ENCODE results near the gene WNT9A. TPM values are rescaled to one million over a fixed set of nuclear protein-coding genes. Genes with fewer than 3 reads are reported as not detected.
"Not testable (repeated sequence)": the region's sequence is repeated elsewhere in the genome, so short reads cannot be mapped to it uniquely, and the experiment has no call there.

The WNT9A gene
- total and polyA plus RNA-seq, 2 of the 4 experiments (the other 2 are of a cell fraction): 0.18 to 0.36 TPM

DNA sequence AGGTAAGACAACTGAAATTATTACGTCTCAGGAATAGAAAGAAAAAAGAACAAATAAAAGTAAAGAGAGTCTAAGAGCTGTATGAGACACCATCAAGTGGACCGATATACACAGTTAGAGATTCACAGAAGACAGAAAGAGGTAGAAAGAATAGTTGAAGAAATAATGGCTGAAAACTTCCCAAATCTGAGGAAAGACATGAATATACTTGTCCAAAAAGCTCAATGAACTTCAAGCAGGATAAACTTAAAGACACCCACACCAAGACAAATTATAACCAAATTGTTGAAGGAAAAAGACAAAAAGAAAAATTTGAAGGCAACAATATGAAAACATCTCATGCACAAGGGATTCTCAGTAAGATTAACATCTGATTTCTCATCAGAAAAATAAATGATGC, 39.4 kb upstream of the WNT9A start:
- H3K56ac ChIP-seq (ENCODE audit: extremely low read depth, insufficient read depth, low read length): no peak overlapping the region
- H3K79me1 ChIP-seq (ENCODE audit: low read depth in 1 of 2, low read length in 2 of 2): no peaks in the 10 kb centered on the region
- peaks cover 2% of the 10 kb centered on the region; the same call in 1 of the 2 replicates for H3K27me3 ChIP-seq (ENCODE audit: control insufficient read depth, insufficient read depth, low read length)
- no peak overlapping the region for H2BK5ac ChIP-seq (ENCODE audit: low read depth, low read length, poor library complexity, severe bottlenecking)
- H3K9ac ChIP-seq (ENCODE audit: low read depth, low read length): no peak overlapping the region
- no peaks in the 10 kb centered on the region for H3K9me3 ChIP-seq (ENCODE audit: control insufficient read depth, insufficient read depth, low read length)
- H3K23ac ChIP-seq (ENCODE audit: low read depth, low read length): no peak overlapping the region
- no peak overlapping the region for H3K4me2 ChIP-seq (ENCODE audit: low read depth, low read length)
- no peak overlapping the region for H2AFZ ChIP-seq (replicated peaks; ENCODE audit: low read length, poor library complexity)
- H3K36me3 ChIP-seq (ENCODE audit: control insufficient read depth, insufficient read depth, low read length): no peaks in the 10 kb centered on the region
- no peaks in the 10 kb centered on the region for H3K9me1 ChIP-seq (ENCODE audit: insufficient read depth, low read length)
- ChIA-PET CTCF (no interaction called here), POLR2A (ENCODE audit: unreplicated experiment) (no interaction called here)
- TF ChIP-seq RAD21 (IDR thresholded peaks at IDR 0.05; ENCODE audit: low read length): no peak
- TF ChIP-seq, protein P1, sequence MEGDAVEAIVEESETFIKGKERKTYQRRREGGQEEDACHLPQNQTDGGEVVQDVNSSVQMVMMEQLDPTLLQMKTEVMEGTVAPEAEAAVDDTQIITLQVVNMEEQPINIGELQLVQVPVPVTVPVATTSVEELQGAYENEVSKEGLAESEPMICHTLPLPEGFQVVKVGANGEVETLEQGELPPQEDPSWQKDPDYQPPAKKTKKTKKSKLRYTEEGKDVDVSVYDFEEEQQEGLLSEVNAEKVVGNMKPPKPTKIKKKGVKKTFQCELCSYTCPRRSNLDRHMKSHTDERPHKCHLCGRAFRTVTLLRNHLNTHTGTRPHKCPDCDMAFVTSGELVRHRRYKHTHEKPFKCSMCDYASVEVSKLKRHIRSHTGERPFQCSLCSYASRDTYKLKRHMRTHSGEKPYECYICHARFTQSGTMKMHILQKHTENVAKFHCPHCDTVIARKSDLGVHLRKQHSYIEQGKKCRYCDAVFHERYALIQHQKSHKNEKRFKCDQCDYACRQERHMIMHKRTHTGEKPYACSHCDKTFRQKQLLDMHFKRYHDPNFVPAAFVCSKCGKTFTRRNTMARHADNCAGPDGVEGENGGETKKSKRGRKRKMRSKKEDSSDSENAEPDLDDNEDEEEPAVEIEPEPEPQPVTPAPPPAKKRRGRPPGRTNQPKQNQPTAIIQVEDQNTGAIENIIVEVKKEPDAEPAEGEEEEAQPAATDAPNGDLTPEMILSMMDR (conservative IDR thresholded peaks at IDR 0.05; ENCODE audit: low read depth, low read length): no peak
- no peak for TF ChIP-seq BHLHE40 (IDR thresholded peaks at IDR 0.05; ENCODE audit: low read depth, low read length)
- TF ChIP-seq SMC3 (IDR thresholded peaks at IDR 0.05; ENCODE audit: low read depth, low read length): no peak
- no peak for TF ChIP-seq MXI1 (IDR thresholded peaks at IDR 0.05; ENCODE audit: borderline replicate concordance, low read depth, low read length)
- H4K8ac ChIP-seq (ENCODE audit: low read depth in 2 of 2, low read length in 2 of 2): no peak overlapping the region
- no peak overlapping the region for H2BK120ac ChIP-seq (ENCODE audit: low read depth, low read length)
- WGBS, 2 experiments (ENCODE audit: extremely low coverage in 2 of 2, insufficient read length in 1 of 2): no CpG with 5 or more reads among the region's 2 CpGs
- no peak overlapping the region for H2BK15ac ChIP-seq (ENCODE audit: low read depth, low read length)
- ATAC-seq (ENCODE audit: low read depth): no peak
- intact Hi-C loops (cut with micrococcal nuclease) (no loop called here), dilution Hi-C loops (cut with HindIII; ENCODE audit: low sequenced_read_pairs, unreplicated experiment) (no loop called here), in situ Hi-C loops (cut with MboI; ENCODE audit: low sequenced_read_pairs) (no loop called here)
- H4K91ac ChIP-seq (ENCODE audit: insufficient read depth, low read depth, low read length): no peak overlapping the region
- no peak overlapping the region for H3K27ac ChIP-seq (ENCODE audit: insufficient read depth, low read length)
- H2BK20ac ChIP-seq (ENCODE audit: low read depth, low read length): no peak overlapping the region
- DNase-seq: no peak
- no peak overlapping the region for H3K4ac ChIP-seq (ENCODE audit: low read depth, low read length)
- no peak overlapping the region for H3K4me3 ChIP-seq (ENCODE audit: insufficient read depth, low read depth, low read length)
- no TSS peak for BruUV-seq (replicated peaks)
- H3K14ac ChIP-seq (replicated peaks; ENCODE audit: low read depth, low read length): no peak overlapping the region
- H2AK9ac ChIP-seq (replicated peaks; ENCODE audit: low read depth, low read length, poor library complexity): no peak overlapping the region
- no peak overlapping the region for H2AK5ac ChIP-seq (ENCODE audit: low read depth, low read length)
- H4K5ac ChIP-seq (ENCODE audit: low read depth, low read length): no peak overlapping the region
- H3K4me1 ChIP-seq (ENCODE audit: control insufficient read depth, insufficient read depth, low read length): no peaks in the 10 kb centered on the region
- no peaks in the 10 kb centered on the region for H4K20me1 ChIP-seq (ENCODE audit: insufficient read depth, low read length)
- no peak overlapping the region for H3K18ac ChIP-seq (ENCODE audit: low read depth, low read length)

DNA sequence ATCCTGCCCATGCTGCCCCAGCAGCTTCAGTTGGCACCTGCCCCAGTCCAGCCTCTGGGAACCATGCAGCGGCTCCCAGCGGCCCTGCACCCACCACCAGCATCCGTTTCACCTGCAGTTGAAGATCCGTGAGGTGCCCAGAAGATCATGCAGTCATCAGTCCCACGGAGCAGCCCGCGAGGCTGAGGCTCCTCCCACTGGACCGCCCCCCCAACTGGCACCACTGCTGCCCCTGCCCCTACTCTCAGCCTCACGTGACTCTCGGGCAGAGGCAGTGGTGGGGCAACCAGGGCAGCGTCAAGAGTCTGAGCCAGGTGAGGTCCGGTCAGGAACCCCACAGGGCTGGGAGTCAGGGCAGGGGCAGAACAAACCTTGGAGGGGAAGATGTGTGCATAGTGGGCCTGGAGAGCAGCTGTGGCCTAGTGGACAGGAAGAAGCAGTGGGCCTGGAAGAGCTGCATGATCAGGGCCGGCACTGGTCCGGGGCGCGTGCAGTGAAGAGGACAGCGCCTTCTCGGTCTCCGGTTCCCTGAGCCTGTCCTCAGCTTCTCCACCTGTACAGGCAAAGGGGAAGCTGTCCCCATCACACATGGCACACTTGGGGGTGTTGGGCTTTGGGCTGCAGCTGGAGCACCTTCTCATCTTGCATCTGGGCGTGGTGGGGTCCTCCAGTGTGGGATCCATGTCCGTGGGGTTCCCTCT, 28.0 kb upstream of the WNT9A start:
- H2BK5ac ChIP-seq (ENCODE audit: low read depth, low read length, poor library complexity, severe bottlenecking); H2AFZ ChIP-seq (replicated peaks; ENCODE audit: low read length, poor library complexity); H3K14ac ChIP-seq (replicated peaks; ENCODE audit: low read depth, low read length); intact Hi-C loops (cut with micrococcal nuclease); H2AK5ac ChIP-seq (ENCODE audit: low read depth, low read length); H3K4ac ChIP-seq (ENCODE audit: low read depth, low read length); H3K9me3 ChIP-seq (ENCODE audit: control insufficient read depth, insufficient read depth, low read length); H3K27me3 ChIP-seq (ENCODE audit: control insufficient read depth, insufficient read depth, low read length); in situ Hi-C loops (cut with MboI; ENCODE audit: low sequenced_read_pairs); H3K4me2 ChIP-seq (ENCODE audit: low read depth, low read length); H2AK9ac ChIP-seq (replicated peaks; ENCODE audit: low read depth, low read length, poor library complexity); H4K20me1 ChIP-seq (ENCODE audit: insufficient read depth, low read length); H3K79me1 ChIP-seq (ENCODE audit: low read depth in 1 of 2, low read length in 2 of 2); H3K9me1 ChIP-seq (ENCODE audit: insufficient read depth, low read length); H3K18ac ChIP-seq (ENCODE audit: low read depth, low read length); CTCF ChIA-PET; H3K23ac ChIP-seq (ENCODE audit: low read depth, low read length); H3K27ac ChIP-seq (ENCODE audit: insufficient read depth, low read length); dilution Hi-C loops (cut with HindIII; ENCODE audit: low sequenced_read_pairs, unreplicated experiment); H3K56ac ChIP-seq (ENCODE audit: extremely low read depth, insufficient read depth, low read length); BruUV-seq (replicated peaks); H3K36me3 ChIP-seq (ENCODE audit: control insufficient read depth, insufficient read depth, low read length); ATAC-seq (ENCODE audit: low read depth); POLR2A ChIA-PET (ENCODE audit: unreplicated experiment); H4K8ac ChIP-seq (ENCODE audit: low read depth in 2 of 2, low read length in 2 of 2); DNase-seq; H2BK120ac ChIP-seq (ENCODE audit: low read depth, low read length); H3K9ac ChIP-seq (ENCODE audit: low read depth, low read length); H3K4me3 ChIP-seq (ENCODE audit: insufficient read depth, low read depth, low read length); H4K5ac ChIP-seq (ENCODE audit: low read depth, low read length); H2BK20ac ChIP-seq (ENCODE audit: low read depth, low read length); H4K91ac ChIP-seq (ENCODE audit: insufficient read depth, low read depth, low read length); H2BK15ac ChIP-seq (ENCODE audit: low read depth, low read length); H3K4me1 ChIP-seq (ENCODE audit: control insufficient read depth, insufficient read depth, low read length): not testable (repeated sequence)
- WGBS, 2 experiments (ENCODE audit: extremely low coverage in 2 of 2, insufficient read length in 1 of 2): 56% methylated on average over 4 of the region's 21 CpGs; no CpG with 5 or more reads in 1 of the 2 experiments
